ELR (cell line): ENCODE data around the gene BHLHE23.
"Not testable (repeated sequence)": the region's sequence is repeated elsewhere in the genome, so short reads cannot be mapped to it uniquely, and the experiment has no call there.

Experiments used
- DNase-seq: peaks from one replicate; pipeline ENCODE4 v3.0.0-alpha.2; 2015; ENCODE audit warnings: low read depth

BHLHE23 gene

DNA sequence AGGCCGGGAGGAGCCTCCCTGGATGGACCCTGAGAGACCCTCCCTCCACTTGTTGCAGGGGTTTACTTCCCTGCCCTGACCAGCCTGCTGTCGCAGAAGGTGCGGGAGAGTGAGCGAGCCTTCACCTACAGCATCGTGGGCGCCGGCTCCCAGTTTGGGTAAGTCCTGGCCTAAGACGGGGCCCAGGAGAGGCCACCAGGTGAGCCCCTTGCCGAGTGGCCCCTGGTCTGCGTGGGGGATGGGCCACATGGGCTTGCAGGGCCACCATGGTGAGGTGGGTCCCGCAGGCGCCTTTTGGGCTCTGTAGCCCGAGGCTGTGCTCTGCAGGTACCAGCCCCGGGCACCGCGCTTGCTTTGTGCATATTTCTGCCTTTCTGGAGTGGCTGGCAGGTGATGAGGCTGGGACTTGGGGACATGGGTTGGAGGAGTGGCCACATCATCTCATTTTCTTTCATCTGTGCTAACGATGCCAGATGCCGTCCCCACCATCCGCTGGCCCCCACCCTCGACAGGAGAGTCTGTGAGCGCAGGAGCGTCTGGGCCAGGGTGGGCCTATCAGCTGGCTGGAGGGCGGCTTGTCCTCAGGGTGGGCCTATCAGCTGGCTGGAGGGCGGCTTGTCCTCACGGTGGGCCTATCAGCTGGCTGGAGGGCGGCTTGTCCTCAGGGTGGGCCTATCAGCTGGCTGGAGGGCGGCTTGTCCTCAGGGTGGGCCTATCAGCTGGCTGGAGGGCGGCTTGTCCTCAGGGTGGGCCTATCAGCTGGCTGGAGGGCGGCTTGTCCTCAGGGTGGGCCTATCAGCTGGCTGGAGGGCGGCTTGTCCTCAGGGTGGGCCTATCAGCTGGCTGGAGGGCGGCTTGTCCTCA is 46.1 kb downstream of the BHLHE23 start:
- not testable (repeated sequence) for DNase-seq

DNA sequence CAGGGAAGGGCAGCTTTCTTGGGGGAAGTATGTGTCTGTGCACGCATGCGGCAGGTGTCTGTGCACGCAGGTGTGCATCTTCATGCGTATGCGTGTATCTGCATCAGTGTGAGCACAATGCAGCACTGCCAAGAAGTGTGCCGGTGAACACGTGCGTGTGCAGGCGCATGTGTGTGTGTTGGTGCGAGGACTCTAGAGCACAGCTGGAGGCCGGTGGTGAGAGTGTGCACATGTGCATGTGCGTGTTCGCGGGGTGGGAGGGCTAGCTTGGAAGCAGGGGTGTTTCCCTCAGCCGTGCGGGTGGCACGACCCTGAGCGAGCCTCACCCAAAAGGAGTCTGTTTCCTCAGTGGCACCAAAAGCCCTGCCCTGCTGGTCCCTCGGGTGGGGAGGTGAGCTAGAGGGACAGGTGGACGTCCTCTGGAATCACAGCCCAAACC is 46.7 kb downstream of the BHLHE23 start:
- no peak for DNase-seq

DNA sequence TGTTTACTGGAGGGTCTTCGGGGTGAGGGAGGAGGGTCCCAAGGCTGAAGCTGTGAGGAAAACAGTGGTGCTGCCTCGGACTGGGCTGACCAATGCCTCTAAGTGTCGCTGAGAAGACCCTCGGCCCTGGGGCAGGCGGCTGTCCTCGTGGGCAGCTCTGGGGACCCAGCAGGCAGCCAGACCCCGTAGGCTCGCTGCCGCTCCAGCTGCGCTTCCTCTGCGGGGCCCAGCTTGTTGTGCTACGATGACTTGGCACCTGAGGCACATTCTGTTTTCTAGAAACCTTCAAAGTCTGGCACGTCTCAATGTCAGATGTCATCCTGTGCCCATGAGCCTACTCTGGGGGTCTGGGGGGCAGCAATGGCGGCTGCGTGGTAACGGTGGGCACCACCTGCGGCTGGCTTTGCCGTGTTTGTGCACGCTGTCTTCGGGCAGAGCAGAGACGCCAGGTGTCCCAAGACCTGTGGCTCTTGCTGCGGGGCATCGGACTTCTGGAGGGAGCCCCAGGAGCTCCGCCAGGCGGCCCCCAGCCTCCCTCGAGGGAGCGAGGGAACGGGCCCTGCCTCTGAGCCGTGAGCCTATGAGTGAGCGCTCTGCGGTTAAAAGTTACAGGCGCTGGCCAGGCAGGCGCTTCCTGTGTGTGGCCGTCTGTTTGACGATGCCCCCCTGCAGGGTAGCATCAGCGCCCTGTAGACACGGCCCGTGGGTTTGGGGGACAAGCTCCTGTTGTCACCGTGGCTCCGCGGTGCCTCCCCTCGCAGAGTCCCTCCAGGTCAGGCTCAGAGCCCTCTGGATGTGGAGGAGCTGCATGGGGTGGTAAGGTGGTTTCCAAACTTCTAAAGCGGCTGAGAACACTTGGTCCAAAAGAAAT is 47.4 kb downstream of the BHLHE23 start:
- DNase-seq: no peak

DNA sequence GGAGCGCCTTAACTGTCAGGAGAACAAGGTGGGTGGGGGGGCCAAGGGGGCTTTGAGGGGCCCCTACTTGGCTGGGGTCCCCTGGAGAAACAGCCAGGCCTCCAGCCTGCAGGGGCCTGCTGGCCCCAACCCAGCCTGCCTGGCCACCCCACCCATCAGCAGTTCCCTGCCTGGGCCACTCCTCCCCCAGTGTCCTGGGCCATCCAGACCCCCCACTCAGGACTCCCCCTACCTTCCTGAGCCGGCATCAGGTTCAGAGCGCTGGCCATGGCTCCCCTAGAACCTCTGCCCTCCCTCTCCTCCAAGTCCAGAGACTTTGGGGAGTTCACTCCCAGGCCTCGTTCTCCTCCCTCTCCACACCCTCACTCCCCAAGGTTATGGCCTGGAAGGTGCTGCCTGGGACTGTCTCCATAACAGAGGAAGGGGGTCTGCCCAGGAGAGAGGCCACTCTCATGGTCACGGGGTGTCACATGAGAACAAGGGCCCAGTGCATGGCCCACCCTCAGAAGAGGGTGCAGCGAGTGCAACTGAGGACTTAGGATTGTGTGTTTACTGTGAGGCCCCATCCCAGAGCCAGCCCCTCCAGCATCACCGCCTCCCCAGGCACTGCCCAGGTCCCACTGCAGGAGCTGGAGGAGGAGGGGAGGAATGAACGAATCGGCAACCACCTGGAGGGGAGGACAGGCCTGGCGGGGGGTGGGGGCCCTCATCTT is 48.2 kb downstream of the BHLHE23 start:
- no peak for DNase-seq

DNA sequence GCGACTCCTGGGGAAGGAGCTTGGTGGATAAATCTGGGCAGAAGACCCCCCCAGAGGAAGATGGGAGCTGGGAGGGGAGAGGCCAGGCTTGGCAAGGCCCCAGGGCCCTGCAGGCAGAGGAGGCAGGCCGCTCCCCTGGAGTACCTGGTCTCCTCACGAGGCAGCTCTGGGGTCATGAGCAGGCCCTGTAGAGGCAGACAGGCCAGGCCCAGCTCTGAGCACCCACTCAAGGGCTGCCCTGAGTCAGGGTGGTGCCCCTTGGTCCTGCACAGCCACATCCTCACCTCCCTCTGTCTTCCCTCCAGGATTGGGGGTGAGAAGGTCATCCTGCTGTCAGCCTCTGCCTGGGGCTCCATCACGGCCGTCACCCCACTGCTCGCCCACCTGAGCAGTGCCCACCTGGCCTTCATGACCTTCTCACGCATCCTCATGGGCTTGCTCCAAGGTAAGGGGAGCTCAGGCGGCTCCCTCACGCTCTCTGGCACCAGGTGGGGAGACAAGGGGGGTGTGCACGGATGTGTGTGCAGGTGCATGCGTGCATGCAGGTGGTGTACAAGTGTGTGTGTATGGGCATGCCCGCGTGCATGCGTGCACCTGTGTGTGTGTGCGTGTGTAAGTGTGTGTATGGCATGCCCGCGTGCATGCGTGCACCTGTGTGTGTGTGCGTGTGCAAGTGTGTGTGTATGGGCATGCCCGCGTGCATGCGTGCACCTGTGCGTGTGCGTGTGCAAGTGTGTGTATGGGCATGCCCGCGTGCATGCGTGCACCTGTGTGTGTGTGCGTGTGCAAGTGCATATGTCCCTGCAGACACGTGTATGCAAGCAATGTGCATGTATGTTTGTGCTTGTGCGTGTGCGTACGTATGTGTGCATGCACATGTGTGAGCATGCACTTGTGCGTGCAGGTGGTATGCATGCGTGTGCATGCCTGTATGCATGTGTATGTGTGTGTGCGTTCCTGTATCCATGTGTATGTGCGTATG is 49.3 kb downstream of the BHLHE23 start:
- no peak for DNase-seq

DNA sequence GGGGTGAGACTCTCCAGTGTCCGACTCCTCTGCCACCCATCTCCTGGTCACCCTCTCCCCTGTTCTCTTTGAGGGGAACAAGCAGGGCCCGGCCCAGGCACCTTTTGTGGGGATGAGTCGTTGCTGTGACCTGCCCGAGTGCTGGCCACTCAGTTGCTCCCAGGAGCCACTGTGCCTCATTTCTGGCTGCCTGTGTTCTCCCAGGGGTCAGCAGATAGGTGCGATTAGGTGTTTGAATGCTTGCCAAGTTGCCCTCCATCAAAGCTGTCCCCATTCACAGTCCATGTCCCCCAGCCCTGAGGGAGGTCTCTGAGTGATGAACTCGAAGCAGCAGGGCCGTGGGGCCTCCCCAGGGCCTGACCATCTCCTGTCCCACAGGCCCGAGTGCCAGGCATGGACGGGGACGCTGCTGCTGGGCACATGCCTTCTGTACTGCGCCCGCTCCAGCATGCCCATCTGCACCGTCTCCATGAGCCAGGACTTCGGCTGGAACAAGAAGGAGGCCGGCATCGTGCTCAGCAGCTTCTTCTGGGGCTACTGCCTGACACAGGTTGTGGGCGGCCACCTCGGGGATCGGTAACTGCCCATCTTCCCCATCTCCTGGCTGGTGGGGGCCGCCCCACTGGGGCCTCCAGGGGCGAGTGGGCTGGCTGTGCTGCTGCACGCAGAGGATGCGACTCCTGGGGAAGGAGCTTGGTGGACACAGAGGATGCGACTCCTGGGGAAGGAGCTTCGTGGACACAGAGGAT is 50.2 kb downstream of the BHLHE23 start:
- DNase-seq: no peak
